ENCODE results near the gene PLEKHA7. TPM values are rescaled to one million over a fixed set of nuclear protein-coding genes. Genes with fewer than 3 reads are reported as not detected.

PLEKHA7 gene
- total and polyA plus RNA-seq, 2 experiments from 2014 or later, result 0.43 TPM; not detected in 1

DNA sequence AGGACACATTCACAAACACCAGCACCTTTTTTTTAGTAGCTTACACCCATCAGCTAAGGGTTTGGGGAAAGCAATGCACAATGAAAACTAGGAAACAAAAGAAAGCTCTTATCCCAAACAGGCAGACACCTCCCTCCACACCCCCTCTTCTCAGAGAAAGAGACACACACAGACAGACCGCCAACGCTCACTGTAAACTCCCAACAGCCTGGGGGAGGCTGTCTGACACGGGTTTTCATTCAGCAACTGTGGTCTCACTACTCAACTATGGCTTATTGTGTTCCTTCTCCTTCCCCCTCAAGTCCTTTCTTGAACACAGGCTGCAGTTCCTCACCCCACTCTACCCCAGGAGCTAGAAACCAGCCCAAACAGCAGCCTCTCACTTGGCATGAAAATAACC lies 152.4 kb downstream of the PLEKHA7 start:
- Histone ChIP-seq H3K27me3 (replicated peaks; ENCODE audit: insufficient read depth) (0 out of 2 replicates have a peak, but pooled peaks cover 5% of the 10 kb centered on the region), H3F3A (ENCODE audit: insufficient read depth) (no peaks in the 10 kb centered on the region), H3K9ac (no peak overlapping the region), H3K9me2 (ENCODE audit: insufficient read depth) (no peaks in the 10 kb centered on the region), H3K4me3 (no peak overlapping the region), H3K36me3 (ENCODE audit: low read depth) (no peaks in the 10 kb centered on the region), H3K4me2 (ENCODE audit: unreplicated experiment) (no peak overlapping the region), H3K79me2 (ENCODE audit: insufficient read depth) (no peaks in the 10 kb centered on the region), H3K4me1 (ENCODE audit: insufficient read depth) (no peaks in the 10 kb centered on the region), H4K20me1 (ENCODE audit: insufficient read depth) (no peaks in the 10 kb centered on the region), H2AFZ (no peak overlapping the region), H3K27ac (no peak overlapping the region), H3K9me3 (ENCODE audit: low read depth) (no peaks in the 10 kb centered on the region)
- WGBS, 2 experiments (ENCODE audit: low coverage in 1 of 2, low lambda C conversion rate in 2 of 2, missing lambda C conversion rate in 2 of 2), result 47 to 49% methylated on average over 3 of the region's 3 CpGs
- TF ChIP-seq EZH2phosphoT487 (IDR thresholded peaks at IDR 0.05; ENCODE audit: insufficient read depth, low read depth), result no peak
- no peak for TF ChIP-seq EZH2 (IDR thresholded peaks at IDR 0.05; ENCODE audit: insufficient read depth, poor library complexity, severe bottlenecking)
- DNase-seq, result no peak
- in situ Hi-C loops (cut with MboI), result no loop called here

DNA sequence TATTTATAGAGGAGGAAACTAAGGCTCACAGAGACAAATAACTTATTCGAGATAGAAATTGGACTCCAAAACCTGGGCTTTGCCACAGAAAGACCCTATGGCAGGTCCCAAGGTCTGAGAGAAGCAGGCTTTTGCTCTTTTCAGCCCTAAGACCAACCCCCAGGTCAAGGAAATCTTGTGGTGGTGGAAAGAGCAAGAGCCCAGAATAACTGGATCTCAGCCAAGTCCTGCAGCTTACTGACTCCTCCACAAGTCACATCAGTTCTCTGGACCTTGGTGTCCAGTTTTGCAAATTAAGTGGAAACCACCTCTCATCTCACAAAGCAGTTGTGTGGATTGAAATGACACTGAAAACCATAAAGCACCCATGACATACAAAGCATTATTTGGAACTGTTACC lies 153.6 kb downstream of the PLEKHA7 start:
- H3K36me3 ChIP-seq (ENCODE audit: low read depth), result no peaks in the 10 kb centered on the region
- H2AFZ ChIP-seq, result no peak overlapping the region
- in situ Hi-C loops (cut with MboI), result no loop called here
- TF ChIP-seq EZH2 (IDR thresholded peaks at IDR 0.05; ENCODE audit: insufficient read depth, poor library complexity, severe bottlenecking) (no peak), EZH2phosphoT487 (IDR thresholded peaks at IDR 0.05; ENCODE audit: insufficient read depth, low read depth) (no peak)
- no peaks in the 10 kb centered on the region for H3F3A ChIP-seq (ENCODE audit: insufficient read depth)
- 41 to 42% methylated on average over 1 of the region's 1 CpG for WGBS, 2 experiments (ENCODE audit: low coverage in 1 of 2, low lambda C conversion rate in 2 of 2, missing lambda C conversion rate in 2 of 2)
- H3K4me3 ChIP-seq, result no peak overlapping the region
- H3K9ac ChIP-seq, result no peak overlapping the region
- no peak overlapping the region for H3K27ac ChIP-seq
- no peaks in the 10 kb centered on the region for H4K20me1 ChIP-seq (ENCODE audit: insufficient read depth)
- no peak overlapping the region for H3K4me2 ChIP-seq (ENCODE audit: unreplicated experiment)
- no peak for DNase-seq
- H3K79me2 ChIP-seq (ENCODE audit: insufficient read depth), result no peaks in the 10 kb centered on the region
- H3K9me3 ChIP-seq (ENCODE audit: low read depth), result no peaks in the 10 kb centered on the region
- 0 out of 2 replicates have a peak, but pooled peaks cover 5% of the 10 kb centered on the region for H3K27me3 ChIP-seq (replicated peaks; ENCODE audit: insufficient read depth)
- H3K9me2 ChIP-seq (ENCODE audit: insufficient read depth), result no peaks in the 10 kb centered on the region
- no peaks in the 10 kb centered on the region for H3K4me1 ChIP-seq (ENCODE audit: insufficient read depth)

DNA sequence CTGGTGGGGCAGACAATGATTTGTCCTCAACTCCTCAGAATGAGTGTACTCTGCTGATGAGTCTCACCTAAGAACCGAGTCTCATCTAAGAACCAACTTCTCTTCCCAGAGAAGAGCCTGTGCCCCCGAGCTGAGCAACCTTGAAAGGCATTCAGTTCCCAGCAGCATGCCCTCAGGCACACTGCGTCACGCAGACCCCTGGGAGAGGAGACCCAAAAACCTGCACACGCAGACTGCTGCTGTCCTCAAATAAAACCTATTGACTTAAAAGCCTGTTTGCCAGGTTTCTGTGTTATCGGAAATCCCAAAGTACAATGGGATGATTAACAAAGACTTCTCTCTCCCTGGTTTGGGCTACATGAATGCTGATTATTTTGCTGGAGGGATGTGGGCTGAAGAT lies 154.6 kb downstream of the PLEKHA7 start:
- H3K9me3 ChIP-seq (ENCODE audit: low read depth), result no peaks in the 10 kb centered on the region
- H3K9ac ChIP-seq, result no peak overlapping the region
- H3K36me3 ChIP-seq (ENCODE audit: low read depth), result no peaks in the 10 kb centered on the region
- H3F3A ChIP-seq (ENCODE audit: insufficient read depth), result no peaks in the 10 kb centered on the region
- no peak for DNase-seq
- TF ChIP-seq EZH2 (IDR thresholded peaks at IDR 0.05; ENCODE audit: insufficient read depth, poor library complexity, severe bottlenecking) (no peak), EZH2phosphoT487 (IDR thresholded peaks at IDR 0.05; ENCODE audit: insufficient read depth, low read depth) (no peak)
- no peaks in the 10 kb centered on the region for H3K9me2 ChIP-seq (ENCODE audit: insufficient read depth)
- in situ Hi-C loops (cut with MboI), result no loop called here
- H3K4me1 ChIP-seq (ENCODE audit: insufficient read depth), result no peaks in the 10 kb centered on the region
- no peak overlapping the region for H2AFZ ChIP-seq
- no peaks in the 10 kb centered on the region for H3K79me2 ChIP-seq (ENCODE audit: insufficient read depth)
- no peaks in the 10 kb centered on the region for H4K20me1 ChIP-seq (ENCODE audit: insufficient read depth)
- no peak overlapping the region for H3K4me3 ChIP-seq
- H3K4me2 ChIP-seq (ENCODE audit: unreplicated experiment), result no peak overlapping the region
- 50 to 59% methylated on average over 6 of the region's 6 CpGs for WGBS, 2 experiments (ENCODE audit: low coverage in 1 of 2, low lambda C conversion rate in 2 of 2, missing lambda C conversion rate in 2 of 2)
- H3K27me3 ChIP-seq (replicated peaks; ENCODE audit: insufficient read depth), result 0 out of 2 replicates have a peak, but pooled peaks cover 5% of the 10 kb centered on the region
- H3K27ac ChIP-seq, result no peak overlapping the region

DNA sequence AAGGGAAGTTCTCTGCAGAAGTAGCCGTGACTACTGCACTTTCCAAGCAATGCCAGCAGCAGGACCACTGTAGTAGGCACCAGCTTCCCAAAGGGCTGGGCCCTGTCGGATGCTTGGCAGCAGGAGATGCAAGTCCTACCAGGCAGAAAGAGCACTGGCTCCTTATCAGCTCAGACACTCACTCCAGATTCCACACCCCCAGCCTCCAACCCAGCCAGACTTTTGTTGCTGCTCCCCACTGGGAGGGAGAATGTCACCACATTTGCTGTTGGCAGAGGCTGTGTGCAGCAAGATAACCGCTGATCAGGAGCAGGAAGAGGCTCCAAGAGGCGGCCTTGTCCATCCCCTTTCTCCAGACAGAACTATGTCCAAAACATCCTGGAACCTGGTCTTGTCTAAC lies 157.0 kb downstream of the PLEKHA7 start:
- TF ChIP-seq EZH2phosphoT487 (IDR thresholded peaks at IDR 0.05; ENCODE audit: insufficient read depth, low read depth) (no peak), EZH2 (IDR thresholded peaks at IDR 0.05; ENCODE audit: insufficient read depth, poor library complexity, severe bottlenecking) (no peak)
- no peaks in the 10 kb centered on the region for H3F3A ChIP-seq (ENCODE audit: insufficient read depth)
- H3K4me3 ChIP-seq, result no peak overlapping the region
- no peaks in the 10 kb centered on the region for H3K4me1 ChIP-seq (ENCODE audit: insufficient read depth)
- H2AFZ ChIP-seq, result no peak overlapping the region
- DNase-seq, result no peak
- in situ Hi-C loops (cut with MboI), result no loop called here
- no peak overlapping the region for H3K9ac ChIP-seq
- H3K9me2 ChIP-seq (ENCODE audit: insufficient read depth), result no peaks in the 10 kb centered on the region
- WGBS, 2 experiments (ENCODE audit: low coverage in 1 of 2, low lambda C conversion rate in 2 of 2, missing lambda C conversion rate in 2 of 2), result 28 to 34% methylated on average over 4 of the region's 4 CpGs
- H3K36me3 ChIP-seq (ENCODE audit: low read depth), result no peaks in the 10 kb centered on the region
- H3K4me2 ChIP-seq (ENCODE audit: unreplicated experiment), result no peak overlapping the region
- H3K27ac ChIP-seq, result no peak overlapping the region
- no peaks in the 10 kb centered on the region for H3K9me3 ChIP-seq (ENCODE audit: low read depth)
- no peaks in the 10 kb centered on the region for H4K20me1 ChIP-seq (ENCODE audit: insufficient read depth)
- H3K27me3 ChIP-seq (replicated peaks; ENCODE audit: insufficient read depth), result 0 out of 2 replicates have a peak, but pooled peaks cover 2% of the 10 kb centered on the region
- no peaks in the 10 kb centered on the region for H3K79me2 ChIP-seq (ENCODE audit: insufficient read depth)

DNA sequence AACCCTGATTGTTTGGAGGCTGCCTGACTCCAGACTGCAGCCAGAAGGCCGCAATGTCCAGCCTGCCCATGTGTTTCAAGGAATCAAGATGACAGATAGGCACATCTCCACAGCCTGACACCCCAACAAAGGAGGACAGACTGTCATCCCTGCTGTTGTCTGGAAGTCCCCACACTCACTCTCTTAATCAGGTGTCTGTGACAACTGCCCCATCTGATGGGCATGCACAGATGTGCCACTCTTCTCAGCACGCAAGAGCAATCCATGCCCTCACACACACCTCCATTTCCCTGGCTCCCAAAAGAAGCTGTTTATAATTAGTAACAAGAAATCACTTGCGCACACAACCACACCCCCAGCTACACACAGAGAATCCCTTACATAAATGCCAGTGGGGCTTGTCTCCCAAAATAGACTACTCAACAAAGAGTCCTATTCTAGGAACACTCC lies 158.2 kb downstream of the PLEKHA7 start:
- WGBS, 2 experiments (ENCODE audit: low coverage in 1 of 2, low lambda C conversion rate in 2 of 2, missing lambda C conversion rate in 2 of 2), result 51 to 64% methylated on average over 3 of the region's 3 CpGs
- in situ Hi-C loops (cut with MboI), result no loop called here

More for the DNA sequence above, 158.2 kb downstream of the PLEKHA7 start:
- H2AFZ ChIP-seq, result no peak overlapping the region
- no peaks in the 10 kb centered on the region for H3K9me3 ChIP-seq (ENCODE audit: low read depth)
- H3K4me2 ChIP-seq (ENCODE audit: unreplicated experiment), result no peak overlapping the region
- no peaks in the 10 kb centered on the region for H3K36me3 ChIP-seq (ENCODE audit: low read depth)
- H3K9ac ChIP-seq, result no peak overlapping the region
- H3F3A ChIP-seq (ENCODE audit: insufficient read depth), result no peaks in the 10 kb centered on the region
- TF ChIP-seq EZH2phosphoT487 (IDR thresholded peaks at IDR 0.05; ENCODE audit: insufficient read depth, low read depth) (no peak), EZH2 (IDR thresholded peaks at IDR 0.05; ENCODE audit: insufficient read depth, poor library complexity, severe bottlenecking) (no peak)
- no peak overlapping the region for H3K4me3 ChIP-seq
- no peak overlapping the region for H3K27ac ChIP-seq
- H3K4me1 ChIP-seq (ENCODE audit: insufficient read depth), result no peaks in the 10 kb centered on the region
- H3K79me2 ChIP-seq (ENCODE audit: insufficient read depth), result no peaks in the 10 kb centered on the region
- H3K27me3 ChIP-seq (replicated peaks; ENCODE audit: insufficient read depth), result no peaks in the 10 kb centered on the region
- H4K20me1 ChIP-seq (ENCODE audit: insufficient read depth), result no peaks in the 10 kb centered on the region
- no peak for DNase-seq
- no peaks in the 10 kb centered on the region for H3K9me2 ChIP-seq (ENCODE audit: insufficient read depth)
